ENCODE data around the gene PRXL2C. TPM values are rescaled to one million over a fixed set of nuclear protein-coding genes. Genes with fewer than 3 reads are reported as not detected.

PRXL2C gene
- total RNA-seq, 1 experiment from 2014 or later: 15.2 TPM

DNA sequence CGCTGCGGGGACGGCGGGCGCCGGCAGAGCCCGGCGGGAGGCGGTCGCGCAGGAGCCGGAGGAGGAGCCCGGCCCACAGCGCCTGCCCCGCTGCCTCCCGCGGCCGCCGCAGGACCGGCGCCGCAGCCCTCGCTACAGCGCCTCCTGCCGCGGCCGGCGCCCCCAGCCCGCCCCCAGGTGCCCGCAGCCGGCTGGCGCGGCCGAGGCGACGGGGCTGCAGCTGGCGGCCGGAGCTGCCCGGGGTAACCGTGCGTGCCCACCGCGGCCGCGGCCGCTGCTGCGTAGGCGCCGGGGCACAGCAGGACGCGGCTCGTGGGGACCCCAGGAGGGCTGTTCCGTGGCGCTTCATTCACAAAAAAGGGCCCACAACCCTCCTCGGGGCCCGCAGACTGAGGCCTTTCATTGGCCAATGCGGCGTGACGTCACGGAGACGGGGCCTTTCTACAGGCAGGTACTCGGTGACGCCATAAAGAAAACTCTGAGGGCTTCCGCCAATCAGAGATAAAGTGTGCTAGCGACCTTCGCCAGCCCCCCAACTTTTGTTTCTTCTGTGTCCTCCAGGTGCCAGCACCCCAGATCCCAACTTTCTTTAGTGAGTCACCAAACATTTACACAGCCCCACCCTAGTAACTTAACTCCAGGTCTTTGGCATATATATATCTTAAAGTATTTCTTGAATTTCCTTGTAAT is 35.5 kb downstream of the PRXL2C start, which contains the start of gene CDC14B:
Gene CDC14B (minus strand): TSS at position 353 of the 690 bp plus-strand sequence. CDS start 465 bp downstream, outside the sequence.
- CTCF ChIA-PET: no interaction called here
- no peaks in the 10 kb centered on the region for H3K9me2 ChIP-seq (replicated peaks; ENCODE audit: low read length)
- H3K4me1 ChIP-seq (ENCODE audit: insufficient read depth, low read length): peaks cover 23% of the 10 kb centered on the region
- peak within 1 kb of the TSS; percentile 94 for H2AFZ ChIP-seq (ENCODE audit: low read length)
- no peaks in the 10 kb centered on the region for H3K9me3 ChIP-seq (ENCODE audit: low read length)
- H3K4me2 ChIP-seq (ENCODE audit: low read length): peak within 1 kb of the TSS; percentile 89
- no TSS peak for BruUV-seq (replicated peaks)
- POLR2A ChIA-PET (ENCODE audit: unreplicated experiment): no interaction called here
- peak within 1 kb of the TSS; percentile 55 for H3K9ac ChIP-seq (ENCODE audit: low read length)
- peak within 1 kb of the TSS; percentile 32 for H3K27ac ChIP-seq (ENCODE audit: low read length)
- no peaks in the 10 kb centered on the region for H3K36me3 ChIP-seq (ENCODE audit: low read depth, low read length)
- H3K4me3 ChIP-seq (ENCODE audit: low read length): peak within 1 kb of the TSS; percentile 74
- peak; percentile 77 for ATAC-seq
- peaks cover 44% of the 10 kb centered on the region for H3K79me2 ChIP-seq (ENCODE audit: low read length)
- peak; percentile 86 for DNase-seq
- intact Hi-C loops (cut with micrococcal nuclease): loop anchor here (5.0 kb wide), 1 partner anchor 52 kb away; no protein-coding TSS in a partner anchor
- no peaks in the 10 kb centered on the region for H3F3A ChIP-seq (ENCODE audit: low read length, unreplicated experiment)
- H4K20me1 ChIP-seq (ENCODE audit: low read length): peaks cover 5% of the 10 kb centered on the region; the same call in 1 of the 2 replicates
- H3K27me3 ChIP-seq (ENCODE audit: low read length): no peaks in the 10 kb centered on the region
- TF ChIP-seq EZH2phosphoT487 (IDR thresholded peaks at IDR 0.05; ENCODE audit: borderline replicate concordance, low read length): no peak
- TF ChIP-seq, protein P1, sequence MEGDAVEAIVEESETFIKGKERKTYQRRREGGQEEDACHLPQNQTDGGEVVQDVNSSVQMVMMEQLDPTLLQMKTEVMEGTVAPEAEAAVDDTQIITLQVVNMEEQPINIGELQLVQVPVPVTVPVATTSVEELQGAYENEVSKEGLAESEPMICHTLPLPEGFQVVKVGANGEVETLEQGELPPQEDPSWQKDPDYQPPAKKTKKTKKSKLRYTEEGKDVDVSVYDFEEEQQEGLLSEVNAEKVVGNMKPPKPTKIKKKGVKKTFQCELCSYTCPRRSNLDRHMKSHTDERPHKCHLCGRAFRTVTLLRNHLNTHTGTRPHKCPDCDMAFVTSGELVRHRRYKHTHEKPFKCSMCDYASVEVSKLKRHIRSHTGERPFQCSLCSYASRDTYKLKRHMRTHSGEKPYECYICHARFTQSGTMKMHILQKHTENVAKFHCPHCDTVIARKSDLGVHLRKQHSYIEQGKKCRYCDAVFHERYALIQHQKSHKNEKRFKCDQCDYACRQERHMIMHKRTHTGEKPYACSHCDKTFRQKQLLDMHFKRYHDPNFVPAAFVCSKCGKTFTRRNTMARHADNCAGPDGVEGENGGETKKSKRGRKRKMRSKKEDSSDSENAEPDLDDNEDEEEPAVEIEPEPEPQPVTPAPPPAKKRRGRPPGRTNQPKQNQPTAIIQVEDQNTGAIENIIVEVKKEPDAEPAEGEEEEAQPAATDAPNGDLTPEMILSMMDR (conservative IDR thresholded peaks at IDR 0.05; ENCODE audit: low read depth, low read length): no peak
- TF ChIP-seq EZH2 (IDR thresholded peaks at IDR 0.05; ENCODE audit: low read length, unreplicated experiment): no peak

DNA sequence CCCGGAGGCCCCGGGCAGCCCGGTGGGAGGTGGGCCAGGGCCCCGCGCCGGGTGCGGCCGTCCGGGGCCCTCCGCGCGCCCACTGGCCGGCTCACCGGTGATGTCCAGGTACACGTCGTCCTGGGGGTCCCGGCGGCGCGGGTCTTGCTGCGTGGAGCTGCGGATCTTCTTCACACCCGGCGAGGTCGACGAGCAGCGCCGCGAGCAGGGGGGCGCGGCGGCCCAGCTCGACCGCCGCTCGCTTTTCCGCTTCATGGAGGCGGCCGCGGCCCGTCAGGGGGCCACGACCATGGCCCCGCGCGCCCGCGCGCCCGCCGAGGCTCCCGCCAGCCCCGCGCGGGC is 36.0 kb downstream of the PRXL2C start:
- Histone ChIP-seq H3K4me3 (ENCODE audit: low read length) (peak overlapping the region; percentile 74), H3K27ac (ENCODE audit: low read length) (no peak overlapping the region), H3K36me3 (ENCODE audit: low read depth, low read length) (no peaks in the 10 kb centered on the region), H3K4me1 (ENCODE audit: insufficient read depth, low read length) (peaks cover 23% of the 10 kb centered on the region), H3K9me2 (replicated peaks; ENCODE audit: low read length) (no peaks in the 10 kb centered on the region), H3F3A (ENCODE audit: low read length, unreplicated experiment) (no peaks in the 10 kb centered on the region), H3K79me2 (ENCODE audit: low read length) (peaks cover 50% of the 10 kb centered on the region), H2AFZ (ENCODE audit: low read length) (peak overlapping the region; percentile 70; the same call in 1 of the 2 replicates), H4K20me1 (ENCODE audit: low read length) (peaks cover 5% of the 10 kb centered on the region; the same call in 1 of the 2 replicates), H3K27me3 (ENCODE audit: low read length) (no peaks in the 10 kb centered on the region), H3K4me2 (ENCODE audit: low read length) (peak overlapping the region; percentile 89), H3K9ac (ENCODE audit: low read length) (peak overlapping the region; percentile 55), H3K9me3 (ENCODE audit: low read length) (no peaks in the 10 kb centered on the region)
- DNase-seq (no peak), ATAC-seq (peak; percentile 4; the same call in 1 of the 2 replicates)
- no peak for TF ChIP-seq EZH2phosphoT487 (IDR thresholded peaks at IDR 0.05; ENCODE audit: borderline replicate concordance, low read length)
- TF ChIP-seq EZH2 (IDR thresholded peaks at IDR 0.05; ENCODE audit: low read length, unreplicated experiment): no peak
- TF ChIP-seq, protein P1 (conservative IDR thresholded peaks at IDR 0.05; ENCODE audit: low read depth, low read length): no peak
- CTCF ChIA-PET: interaction anchor here (0.6 kb wide), 1 partner anchor 868 kb away, joined by 5 read pairs; no protein-coding TSS in a partner anchor
- POLR2A ChIA-PET (ENCODE audit: unreplicated experiment): no interaction called here
- BruUV-seq (replicated peaks): no TSS peak
- intact Hi-C loops (cut with micrococcal nuclease): loop anchor here (5.0 kb wide), 1 partner anchor 52 kb away; no protein-coding TSS in a partner anchor
